Vagina (tissue), 2 donors: ENCODE results near the gene ZNF467. TPM values are rescaled to one million over a fixed set of nuclear protein-coding genes. Genes with fewer than 3 reads are reported as not detected.

Experiments used
- DNase-seq, 2 donors: peaks; one replicate each; pipeline ENCODE4 v3.0.0-alpha.2; 2017; ENCODE audit errors: extremely low spot score in 2 of 2
- H3K27ac ChIP-seq: fragments of 200-600 bp; sonication (generic); one replicate; pipeline ENCODE4 v1.5.1; 2019
- H3K27me3 ChIP-seq: fragments of 200-600 bp; sonication (generic); one replicate; pipeline ENCODE4 v1.5.1; 2019
- H3K36me3 ChIP-seq, 2 donors: fragments of 200-600 bp; sonication (generic); one replicate each; pipeline ENCODE4 v1.5.1; 2017 to 2019
- H3K4me1 ChIP-seq: fragments of 200-600 bp; sonication (generic); one replicate; pipeline ENCODE4 v1.5.1; 2019
- H3K4me3 ChIP-seq, 2 donors: fragments of 200-600 bp; sonication (generic); 1 replicate in 1 of 2; 2 replicates in 1 of 2; pipeline ENCODE4 v1.5.1; 2016 to 2019
- H3K9me3 ChIP-seq: fragments of 200-600 bp; sonication (generic); one replicate; pipeline ENCODE4 v1.5.1; 2019
- CTCF ChIP-seq, 3 experiments: fragments of 450-650 bp in 2 of 3; fragments of 200-600 bp in 1 of 3; sonication (generic) in 1 of 3; IDR thresholded peaks; one replicate each; pipeline ENCODE4 v1.5.1; 2017 to 2019; ENCODE audit warnings: antibody characterized with exemption in 3 of 3, mild to moderate bottlenecking in 2 of 3, moderate library complexity in 2 of 3
- POLR2A ChIP-seq, 2 donors: fragments of 450-650 bp; IDR thresholded peaks; one replicate each; pipeline ENCODE4 v1.6.1; 2017; ENCODE audit warnings: antibody characterized with exemption in 2 of 2, mild to moderate bottlenecking in 2 of 2, moderate library complexity in 2 of 2
- POLR2AphosphoS5 ChIP-seq, 2 donors: sonication (generic); formaldehyde crosslinking; IDR thresholded peaks; one replicate each; pipeline ENCODE4 v1.9.0; 2017; ENCODE audit warnings: antibody characterized with exemption in 2 of 2, mild to moderate bottlenecking in 2 of 2, low read depth in 1 of 2; ENCODE audit not compliant: insufficient read depth in 1 of 2
- intact Hi-C: fragments of 100-400 bp; cut with DNase I; formaldehyde crosslinking; loops from one replicate; pipeline ENCODE4 v1.15.1; 2023
- total RNA-seq: library from RNA; depleted of rRNA; stranded (reverse); fragments of >200 nt; gene quantifications from one replicate; pipeline ENCODE4 v1.2.3, GENCODE V29; 2016

The ZNF467 gene
- total RNA-seq, 1 donor from 2014 or later, result 13.3 TPM

DNA sequence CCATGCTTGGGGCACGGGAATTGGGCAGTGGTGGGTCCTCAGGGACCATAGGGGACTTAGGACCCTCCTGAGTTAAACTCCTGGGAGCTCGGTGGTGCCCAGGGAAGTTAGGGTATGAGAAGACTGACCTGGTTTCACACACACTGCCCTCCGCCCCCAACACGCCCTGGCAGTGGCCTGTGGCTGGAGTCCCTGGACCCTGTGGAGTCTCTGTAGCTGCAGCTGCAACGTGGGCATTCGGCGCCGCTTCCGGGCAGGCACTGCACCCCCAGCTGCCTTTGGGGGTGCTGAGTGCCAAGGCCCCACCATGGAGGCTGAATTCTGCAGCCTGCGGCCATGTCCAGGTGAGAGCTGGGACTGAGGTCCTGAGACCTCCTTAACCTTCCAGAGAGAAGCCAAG, 34.9 kb upstream of the ZNF467 start:
- Histone ChIP-seq H3K36me3 (no peaks in the 10 kb centered on the region), H3K4me1 (no peaks in the 10 kb centered on the region), H3K4me3 (no peak overlapping the region), H3K9me3 (no peaks in the 10 kb centered on the region), H3K27ac (no peak overlapping the region), H3K27me3 (no peaks in the 10 kb centered on the region)
- DNase-seq, result no peak
- TF ChIP-seq CTCF (IDR thresholded peaks at IDR 0.05) (no peak), POLR2AphosphoS5 (IDR thresholded peaks at IDR 0.05; ENCODE audit: insufficient read depth in 1 of 2, low read depth in 1 of 2) (no peak), POLR2A (IDR thresholded peaks at IDR 0.05) (no peak)
- intact Hi-C loops, result no loop called here

DNA sequence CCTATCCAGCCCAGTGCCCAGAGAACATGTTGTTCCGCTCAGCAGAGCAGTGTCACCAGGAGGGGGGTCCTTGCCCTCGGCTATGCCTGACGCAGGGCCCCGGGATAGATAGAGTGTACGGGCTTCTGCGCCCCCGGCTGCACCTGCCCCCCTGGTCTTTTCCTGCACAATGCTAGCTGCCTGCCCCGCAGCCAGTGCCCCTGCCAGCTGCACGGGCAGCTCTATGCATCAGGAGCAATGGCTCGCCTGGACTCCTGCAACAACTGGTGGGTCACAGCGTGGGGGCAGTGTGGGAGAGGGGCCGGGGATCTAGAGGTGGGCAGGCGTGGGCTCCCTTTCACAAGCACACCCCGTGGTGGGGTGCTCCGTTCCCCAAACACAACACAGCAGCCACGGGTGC, 33.3 kb upstream of the ZNF467 start:
- H3K4me3 ChIP-seq, result no peak overlapping the region
- H3K36me3 ChIP-seq, result no peaks in the 10 kb centered on the region
- no peak for TF ChIP-seq CTCF (IDR thresholded peaks at IDR 0.05)
- TF ChIP-seq POLR2A (IDR thresholded peaks at IDR 0.05), result no peak
- no peak for TF ChIP-seq POLR2AphosphoS5 (IDR thresholded peaks at IDR 0.05; ENCODE audit: insufficient read depth in 1 of 2, low read depth in 1 of 2)
- no peak for DNase-seq
- H3K27ac ChIP-seq, result no peak overlapping the region
- H3K27me3 ChIP-seq, result no peaks in the 10 kb centered on the region
- H3K4me1 ChIP-seq, result no peaks in the 10 kb centered on the region
- intact Hi-C loops, result no loop called here
- H3K9me3 ChIP-seq, result no peaks in the 10 kb centered on the region

DNA sequence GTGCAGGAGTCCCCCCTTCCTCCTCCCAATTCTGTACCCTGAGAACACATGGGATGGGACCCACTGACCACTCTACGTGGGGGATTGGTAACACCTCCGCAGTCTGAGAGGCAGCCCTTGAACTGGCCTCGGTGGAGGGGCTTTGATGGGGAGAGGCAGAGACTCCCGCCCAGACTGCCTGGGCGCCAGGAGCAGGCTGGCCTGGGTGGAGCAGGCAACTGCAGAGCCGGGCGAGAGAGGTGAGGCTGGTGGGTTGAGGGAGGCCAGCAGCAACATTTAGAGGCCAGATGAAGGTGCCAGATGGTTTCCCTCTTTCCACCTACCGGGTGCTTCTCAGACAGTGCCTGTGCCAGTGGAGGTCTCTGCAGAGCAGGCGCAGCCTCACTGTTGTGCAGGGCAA, 30.7 kb upstream of the ZNF467 start:
- Histone ChIP-seq H3K27me3 (no peaks in the 10 kb centered on the region), H3K4me1 (no peaks in the 10 kb centered on the region), H3K9me3 (no peaks in the 10 kb centered on the region), H3K27ac (no peak overlapping the region), H3K36me3 (no peaks in the 10 kb centered on the region), H3K4me3 (no peak overlapping the region)
- DNase-seq, result no peak
- TF ChIP-seq POLR2AphosphoS5 (IDR thresholded peaks at IDR 0.05; ENCODE audit: insufficient read depth in 1 of 2, low read depth in 1 of 2) (no peak), CTCF (IDR thresholded peaks at IDR 0.05) (no peak), POLR2A (IDR thresholded peaks at IDR 0.05) (no peak)
- intact Hi-C loops, result no loop called here

DNA sequence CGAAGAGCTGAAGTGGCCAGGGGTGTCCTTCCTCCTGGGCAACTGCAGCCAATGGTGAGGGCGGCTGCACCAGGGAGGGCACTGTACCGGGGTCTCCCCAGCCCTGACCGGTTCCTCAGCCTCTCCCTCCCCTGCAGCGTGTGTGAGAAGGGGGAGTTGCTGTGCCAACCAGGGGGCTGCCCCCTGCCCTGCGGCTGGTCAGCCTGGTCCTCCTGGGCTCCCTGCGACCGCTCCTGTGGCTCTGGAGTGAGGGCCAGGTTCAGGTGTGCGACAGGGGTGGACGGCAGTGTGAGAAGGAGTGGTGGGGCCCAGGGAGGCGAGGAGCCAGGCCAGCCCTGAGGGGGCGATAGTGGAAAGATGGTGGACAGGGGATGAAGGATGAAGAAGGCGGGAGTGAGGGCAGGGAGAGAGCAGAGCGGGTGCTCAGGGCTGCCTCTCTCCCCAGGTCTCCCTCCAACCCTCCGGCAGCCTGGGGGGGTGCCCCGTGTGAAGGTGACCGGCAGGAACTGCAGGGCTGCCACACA, 30.2 kb upstream of the ZNF467 start:
- TF ChIP-seq POLR2AphosphoS5 (IDR thresholded peaks at IDR 0.05; ENCODE audit: insufficient read depth in 1 of 2, low read depth in 1 of 2) (no peak), CTCF (IDR thresholded peaks at IDR 0.05) (no peak), POLR2A (IDR thresholded peaks at IDR 0.05) (no peak)
- H3K4me3 ChIP-seq, result no peak overlapping the region
- H3K27me3 ChIP-seq, result no peaks in the 10 kb centered on the region
- no peak for DNase-seq
- H3K9me3 ChIP-seq, result no peaks in the 10 kb centered on the region
- intact Hi-C loops, result no loop called here
- no peak overlapping the region for H3K27ac ChIP-seq
- no peaks in the 10 kb centered on the region for H3K36me3 ChIP-seq
- H3K4me1 ChIP-seq, result no peaks in the 10 kb centered on the region

- no peak overlapping the region for H3K27ac ChIP-seq
- H3K9me3 ChIP-seq, result no peaks in the 10 kb centered on the region
- H3K36me3 ChIP-seq, result no peaks in the 10 kb centered on the region
- intact Hi-C loops, result no loop called here
- DNase-seq, result no peak
- H3K4me1 ChIP-seq, result no peaks in the 10 kb centered on the region
- TF ChIP-seq POLR2A (IDR thresholded peaks at IDR 0.05) (no peak), POLR2AphosphoS5 (IDR thresholded peaks at IDR 0.05; ENCODE audit: insufficient read depth in 1 of 2, low read depth in 1 of 2) (no peak), CTCF (IDR thresholded peaks at IDR 0.05) (no peak)
- H3K27me3 ChIP-seq, result no peaks in the 10 kb centered on the region
- no peak overlapping the region for H3K4me3 ChIP-seq
These were observed 29.6 kb upstream of the ZNF467 start for GRCh38 chr7:149802966-149803365.
